CD4-positive, alpha-beta T cell treated with Interleukin-4 for 4 hours (primary cell): ENCODE measurements around the gene SHISAL2A.
A peak's percentile ranks its signal among the peaks of the same experiment; 100 is the strongest.

Experiments used
- DNase-seq: peaks from one replicate; pipeline ENCODE4 v3.0.0-alpha.2; 2020

Gene SHISAL2A

DNA sequence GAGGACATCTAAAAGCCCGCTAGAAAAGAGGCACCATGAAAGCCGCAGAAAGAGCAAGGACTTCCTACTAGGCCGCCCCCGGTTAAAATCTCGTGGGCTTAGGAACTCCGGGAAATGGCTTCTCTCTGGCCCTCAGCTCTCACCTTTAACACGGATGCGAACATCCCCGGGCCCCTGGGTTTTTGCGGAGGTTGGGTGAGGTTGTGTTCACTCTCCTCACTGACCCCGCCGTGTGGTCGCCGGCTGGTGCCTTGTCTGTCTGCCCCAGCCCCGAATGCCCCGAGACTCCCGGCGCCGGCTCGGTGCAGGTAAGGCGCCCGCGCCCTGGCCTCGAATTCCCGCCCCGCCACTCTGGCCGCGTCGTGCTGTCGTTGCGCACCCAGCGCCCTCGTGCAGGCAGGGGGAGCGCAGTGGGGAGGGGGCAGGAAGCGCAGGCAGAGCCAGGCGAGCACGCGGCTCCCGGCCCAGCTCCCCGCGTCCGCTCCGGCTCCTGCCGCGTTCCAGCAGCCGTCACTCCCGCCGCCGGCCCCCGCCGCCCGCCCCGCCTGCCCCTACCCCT lies at the start of gene SHISAL2A:
Gene SHISAL2A (plus strand): TSS at position 437 of the 559 bp plus-strand sequence. CDS start 326 bp downstream, outside the sequence.
- peak; percentile 64 for DNase-seq

DNA sequence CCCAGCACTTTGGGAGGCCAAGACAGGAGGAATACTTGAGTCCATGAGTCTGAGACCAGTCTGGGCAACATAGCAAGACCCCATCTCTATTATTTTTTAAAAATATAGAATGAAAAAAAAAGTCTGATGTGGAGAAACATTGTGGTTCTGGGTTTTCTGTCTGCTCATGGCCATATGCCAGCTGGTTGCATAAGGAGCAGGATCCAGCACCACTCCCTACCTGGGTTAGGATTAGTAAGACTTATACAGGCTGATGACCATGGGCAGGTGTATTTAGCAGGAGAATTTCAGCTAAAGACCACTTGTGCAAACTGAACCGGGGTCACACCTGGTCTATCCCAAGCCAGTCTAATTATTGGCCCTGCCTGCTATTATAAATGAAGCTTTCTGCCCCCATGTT lies 47.5 kb upstream of the SHISAL2A start:
- DNase-seq = no peak

GRCh38 chr1:52588027-52588426 lies 44.9 kb upstream of the SHISAL2A start:
- DNase-seq = no peak

DNA sequence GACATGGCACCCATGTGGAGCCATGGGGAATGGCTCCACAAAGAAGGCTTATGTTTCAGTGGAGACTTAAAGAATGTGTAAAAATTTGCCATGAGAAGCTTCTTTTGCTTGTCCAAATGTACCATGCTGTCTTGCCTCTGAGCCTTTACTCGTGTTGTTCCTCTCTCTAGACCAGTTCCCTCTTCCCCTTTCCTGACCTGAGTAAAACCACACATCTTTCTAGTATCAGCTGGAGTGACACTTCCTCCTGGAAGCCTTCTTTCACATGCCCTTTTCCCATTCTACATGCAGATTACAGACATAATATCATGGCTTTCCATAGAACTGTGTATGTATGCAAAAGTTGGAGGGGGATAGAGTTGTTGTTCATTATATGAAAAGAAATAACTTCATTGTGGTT lies 44.4 kb upstream of the SHISAL2A start:
- DNase-seq = no peak

DNA sequence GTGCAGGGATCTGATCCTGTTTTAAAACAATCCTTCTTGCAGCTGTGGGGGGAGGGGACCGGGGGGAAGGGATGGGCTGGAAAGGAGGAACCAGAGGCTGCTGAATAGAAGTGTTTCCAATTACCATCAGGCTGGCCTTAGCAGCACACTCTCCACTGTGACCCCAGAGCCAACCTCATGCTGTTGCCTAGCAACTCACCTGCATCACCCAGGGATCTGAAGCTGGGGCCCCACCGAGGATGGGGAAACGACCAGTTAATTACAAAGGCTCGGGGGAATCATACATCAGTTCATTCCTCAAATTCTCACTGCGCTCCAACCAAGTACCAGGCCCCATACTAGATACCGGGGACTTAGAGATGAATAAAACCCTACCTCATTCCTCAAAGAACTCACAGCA lies 42.7 kb upstream of the SHISAL2A start:
- no peak for DNase-seq

GRCh38 chr1:52592637-52593323 lies 40.2 kb upstream of the SHISAL2A start:
- DNase-seq = no peak

- DNase-seq = no peak
Measured at GRCh38 chr1:52593495-52593894, 39.5 kb upstream of the SHISAL2A start.

GRCh38 chr1:52595061-52595460 lies 37.9 kb upstream of the SHISAL2A start:
- DNase-seq = no peak

DNA sequence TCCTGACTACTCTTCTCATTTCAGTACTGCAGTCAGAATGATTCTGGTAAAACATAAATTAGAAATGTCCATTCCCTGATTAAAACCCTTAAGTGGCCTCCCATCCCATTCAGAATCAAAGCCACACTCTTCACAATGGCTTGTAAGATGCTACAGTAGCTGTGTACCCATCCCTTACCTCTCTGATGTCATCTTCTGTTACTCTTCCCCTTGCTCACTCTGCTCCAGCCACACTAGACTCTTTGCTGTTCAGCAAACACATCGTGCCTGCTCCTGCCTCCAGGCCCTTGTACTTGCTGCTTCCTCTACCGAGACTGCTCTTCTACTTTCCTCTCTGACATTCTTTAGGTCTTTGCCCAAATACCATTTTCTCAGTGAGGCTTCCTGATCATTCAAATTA lies 35.1 kb upstream of the SHISAL2A start:
- no peak for DNase-seq

- no peak for DNase-seq
Measured at GRCh38 chr1:52598729-52599128, 34.2 kb upstream of the SHISAL2A start.

- no peak for DNase-seq
Measured at GRCh38 chr1:52599236-52599635, 33.7 kb upstream of the SHISAL2A start.

DNA sequence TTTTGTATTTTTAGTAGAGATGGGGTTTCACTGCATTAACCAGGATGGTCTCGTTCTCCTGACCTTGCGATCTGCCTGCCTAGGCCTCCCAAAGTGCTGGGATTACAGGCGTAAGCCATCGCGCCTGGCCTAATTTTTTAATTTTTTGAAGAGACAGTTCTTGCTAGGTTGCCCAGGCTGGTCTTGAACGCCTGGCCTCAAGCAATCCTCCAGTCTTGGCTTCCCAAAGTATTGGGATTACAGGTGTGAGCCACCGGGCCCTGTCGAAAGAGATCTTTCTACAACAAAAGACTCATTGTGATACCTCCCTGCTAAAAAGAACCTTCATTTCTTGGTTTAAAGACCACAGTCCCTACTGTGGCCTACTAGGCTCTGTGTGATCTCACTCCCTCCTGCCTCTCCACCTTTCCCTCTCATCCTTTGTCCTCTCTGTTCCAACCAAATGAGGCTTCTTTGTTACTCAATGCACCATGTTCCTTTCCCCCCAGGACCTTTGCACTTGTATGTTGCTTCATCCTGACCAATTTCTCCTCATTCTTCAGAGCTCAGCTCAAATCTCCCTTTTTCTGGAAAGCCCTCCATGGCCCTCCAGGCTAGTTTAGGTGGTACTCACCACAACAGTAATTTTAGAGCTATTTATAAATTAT lies 32.3 kb upstream of the SHISAL2A start:
- DNase-seq = no peak

GRCh38 chr1:52601519-52601918 lies 31.4 kb upstream of the SHISAL2A start:
- no peak for DNase-seq

GRCh38 chr1:52601991-52602855 lies 30.7 kb upstream of the SHISAL2A start, which contains the start of gene GPX7:
Gene GPX7, plus strand, starts transcription at chr1:52602371. Its CDS starts 39 bp downstream, at chr1:52602410.
- DNase-seq = peak; percentile 58

DNA sequence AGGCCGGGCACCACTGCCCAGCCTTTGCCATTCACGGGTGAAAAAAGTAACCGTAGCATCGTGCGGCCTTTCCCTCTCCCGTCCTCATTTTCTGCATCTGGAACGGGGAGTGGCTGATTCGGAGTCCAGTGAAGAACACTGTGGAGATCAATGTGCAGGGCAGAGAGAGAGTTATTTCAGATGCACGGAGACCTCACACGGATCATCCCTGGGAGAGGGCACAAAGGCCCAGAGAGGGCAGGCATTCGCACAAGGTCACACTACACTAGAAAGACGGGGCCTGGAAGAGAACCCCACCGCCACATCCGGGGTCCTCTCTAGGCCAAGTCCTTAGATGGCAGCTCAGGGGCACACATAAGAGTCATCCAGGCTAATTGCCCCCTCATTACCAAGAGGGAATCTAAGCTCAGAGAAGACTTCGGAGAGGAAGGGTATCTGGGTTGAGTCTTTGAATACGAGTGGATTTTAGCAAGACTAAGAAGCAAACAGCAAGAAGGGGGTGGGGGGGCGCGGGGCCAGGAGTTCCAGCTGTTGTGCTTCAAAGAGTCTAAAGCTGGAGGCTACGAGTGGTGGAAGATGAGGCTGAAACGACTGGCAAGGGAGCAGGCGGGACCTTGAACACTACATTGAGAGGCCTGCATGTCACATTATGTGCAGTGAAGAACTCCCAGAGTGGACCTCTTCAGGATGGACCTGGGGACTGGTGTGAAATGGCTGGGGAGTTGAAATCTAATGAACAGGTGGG lies 29.9 kb upstream of the SHISAL2A start:
- peak; percentile 6 for DNase-seq

DNA sequence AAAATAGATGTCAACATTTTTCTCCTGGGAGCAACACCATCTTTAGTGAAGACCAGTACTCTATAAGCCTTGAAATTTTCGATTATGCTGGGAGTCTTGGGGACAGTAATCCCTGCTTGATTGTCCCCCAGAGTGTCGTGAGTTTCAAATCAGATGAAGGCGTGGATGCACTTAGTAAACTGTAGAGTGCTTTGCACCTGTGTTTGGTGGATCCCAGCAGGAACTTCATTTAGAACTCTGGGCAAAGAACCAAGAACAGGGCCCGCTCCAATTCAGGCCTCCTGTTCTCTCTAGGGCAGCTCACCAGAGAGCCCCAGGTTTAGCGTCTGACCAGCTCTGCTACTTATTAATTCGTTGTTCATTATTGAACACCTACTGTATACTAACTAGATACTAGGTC lies 29.3 kb upstream of the SHISAL2A start:
- no peak for DNase-seq

- DNase-seq = no peak
Measured at GRCh38 chr1:52604063-52604770, 28.8 kb upstream of the SHISAL2A start.

DNA sequence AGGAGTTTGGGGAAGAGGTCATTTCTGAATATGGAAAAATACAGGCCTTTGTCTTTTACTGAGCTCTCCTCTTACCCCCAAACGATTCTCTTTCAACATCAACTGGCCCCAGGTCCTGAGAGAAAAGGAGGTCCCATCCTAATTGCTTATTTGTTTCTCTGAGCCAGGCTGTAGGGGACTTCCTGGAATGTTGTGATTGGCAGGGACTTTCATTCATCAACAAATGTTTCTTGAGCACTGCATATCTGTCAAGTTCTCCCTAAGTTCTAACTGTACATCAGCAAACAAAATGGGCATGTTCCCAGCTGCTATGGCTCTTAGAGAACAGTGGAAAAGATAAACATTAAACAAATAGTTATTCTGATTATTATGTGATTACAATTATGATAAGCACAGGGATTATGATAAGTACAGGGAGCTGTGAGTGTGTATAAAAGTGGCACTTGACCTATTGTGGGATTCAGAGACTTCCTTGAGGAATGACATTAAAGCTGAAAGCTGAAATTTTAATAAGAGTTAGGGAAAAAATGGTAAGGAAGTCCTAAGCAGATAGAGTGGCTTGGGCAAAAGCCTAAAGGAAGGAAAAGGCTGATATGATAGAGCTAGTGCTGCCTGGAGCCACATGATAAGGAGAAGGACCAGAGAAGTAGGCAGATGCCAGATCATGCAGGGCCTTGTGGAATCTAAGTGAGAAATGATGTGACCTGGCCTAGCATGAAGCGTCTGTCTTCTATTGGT lies 19.2 kb upstream of the SHISAL2A start:
- DNase-seq = no peak

DNA sequence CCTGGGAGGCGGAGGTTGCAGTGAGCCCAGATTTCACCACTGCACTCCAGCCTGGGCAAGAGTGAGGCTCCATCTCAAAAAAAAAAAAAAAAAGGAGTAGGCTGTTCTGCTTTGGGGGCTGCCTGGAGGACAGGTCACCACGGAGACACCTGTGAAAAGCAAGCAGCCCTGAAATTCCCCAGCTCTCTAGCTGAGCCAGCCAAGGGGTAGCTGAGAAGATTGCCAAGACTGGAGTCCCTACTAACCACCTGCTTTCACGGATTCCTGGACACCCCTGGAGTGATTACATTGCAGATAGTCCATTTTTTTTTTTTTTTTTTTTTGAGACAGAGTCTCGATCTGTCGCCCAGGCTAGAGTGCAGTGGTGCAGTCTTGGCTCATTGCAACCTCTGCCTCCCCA lies 18.3 kb upstream of the SHISAL2A start:
- DNase-seq = no peak

DNA sequence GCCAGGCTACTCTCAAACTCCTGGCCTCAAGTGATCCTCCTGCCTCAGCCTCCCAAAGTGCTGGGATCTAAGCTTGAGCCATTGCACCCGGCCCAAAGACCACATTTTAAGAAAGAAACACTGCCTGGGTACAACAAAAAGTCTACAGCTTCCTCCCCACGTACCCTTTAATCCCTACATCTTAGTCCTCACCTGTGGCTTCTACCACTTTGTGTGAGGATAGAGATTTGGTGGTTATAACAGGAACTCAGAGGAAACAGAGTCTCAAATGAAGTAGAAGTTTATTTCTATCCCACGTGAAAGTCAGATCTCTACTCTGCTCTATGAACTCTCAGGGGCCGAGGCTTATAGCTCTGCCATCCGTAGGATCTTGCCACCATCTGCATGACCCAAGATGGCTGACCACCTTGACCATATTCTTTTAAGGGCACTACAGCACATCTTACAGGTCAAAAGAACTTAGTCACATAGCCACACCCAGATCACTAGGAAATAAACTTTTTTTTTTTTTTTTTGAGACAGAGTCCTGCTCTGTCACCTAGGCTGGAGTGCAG lies 17.4 kb upstream of the SHISAL2A start:
- no peak for DNase-seq

DNA sequence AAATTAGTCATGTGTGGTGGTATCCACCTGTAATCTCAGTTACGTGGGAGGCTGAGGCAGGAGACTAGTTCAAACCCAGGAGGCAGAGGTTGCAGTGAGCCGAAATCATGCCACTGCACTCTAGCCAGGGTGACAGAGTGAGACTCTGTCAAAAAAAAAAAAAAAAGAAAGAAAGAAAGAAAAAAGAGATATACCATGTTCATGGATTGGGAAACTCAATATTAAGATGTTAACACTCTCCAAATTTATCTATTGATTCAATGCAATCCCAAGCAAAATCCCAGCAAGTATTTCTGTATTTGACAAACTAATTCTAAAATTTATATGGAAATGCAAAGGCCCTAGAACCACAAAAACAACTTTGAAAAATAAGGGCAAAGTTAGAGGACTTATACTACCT lies 11.0 kb upstream of the SHISAL2A start:
- no peak for DNase-seq
